Parathyroid adenoma (tissue), 2 donors: ENCODE measurements around the gene SLC16A14.

Experiments used
- H2AFZ ChIP-seq: fragments of 300-600 bp; sonication (generic); one replicate; pipeline ENCODE4 v1.7.0; 2017; ENCODE audit warnings: antibody characterized with exemption, mild to moderate bottlenecking
- H3K27ac ChIP-seq: fragments of 300-600 bp; sonication (generic); one replicate; pipeline ENCODE4 v1.7.0; 2017
- H3K27me3 ChIP-seq: fragments of 300-600 bp; sonication (generic); one replicate; pipeline ENCODE4 v1.7.0; 2017; ENCODE audit warnings: low read length; ENCODE audit not compliant: control insufficient read depth, insufficient read depth
- H3K36me3 ChIP-seq: fragments of 300-600 bp; sonication (generic); one replicate; pipeline ENCODE4 v1.7.0; 2017; ENCODE audit warnings: low read length; ENCODE audit not compliant: control insufficient read depth, insufficient read depth
- H3K4me1 ChIP-seq: fragments of 300-600 bp; sonication (generic); one replicate; pipeline ENCODE4 v1.7.0; 2017; ENCODE audit warnings: control low read depth
- H3K4me2 ChIP-seq: fragments of 300-600 bp; sonication (generic); one replicate; pipeline ENCODE4 v1.7.0; 2017; ENCODE audit warnings: low read length
- H3K4me3 ChIP-seq: fragments of 300-600 bp; sonication (generic); one replicate; pipeline ENCODE4 v1.7.0; 2017; ENCODE audit warnings: low read depth, low read length
- H3K79me2 ChIP-seq: fragments of 300-600 bp; sonication (generic); one replicate; pipeline ENCODE4 v1.7.0; 2017; ENCODE audit warnings: control low read depth
- H3K9ac ChIP-seq: fragments of 300-600 bp; sonication (generic); one replicate; pipeline ENCODE4 v1.7.0; 2017; ENCODE audit warnings: mild to moderate bottlenecking
- H3K9me3 ChIP-seq: fragments of 300-600 bp; sonication (generic); one replicate; pipeline ENCODE4 v1.7.0; 2017; ENCODE audit warnings: low read length; ENCODE audit not compliant: control insufficient read depth
- CTCF ChIP-seq: fragments of 300-600 bp; sonication (generic); IDR thresholded peaks from one replicate; pipeline ENCODE4 v1.7.0; 2017; ENCODE audit warnings: antibody characterized with exemption, mild to moderate bottlenecking
- donor health status: primary hyperparathyroidism.

Gene SLC16A14

GRCh38 chr2:230018153-230018552 is 50.6 kb downstream of the SLC16A14 start:
- Histone ChIP-seq H3K4me2 (no peak overlapping the region), H3K4me3 (no peak overlapping the region), H3K4me1 (no peaks in the 10 kb centered on the region), H3K36me3 (no peaks in the 10 kb centered on the region), H3K27me3 (no peaks in the 10 kb centered on the region), H3K9ac (no peak overlapping the region), H3K9me3 (no peaks in the 10 kb centered on the region), H3K79me2 (no peaks in the 10 kb centered on the region), H3K27ac (no peak overlapping the region), H2AFZ (no peak overlapping the region)
- no peak for TF ChIP-seq CTCF

GRCh38 chr2:230016844-230017243 is 51.9 kb downstream of the SLC16A14 start:
- Histone ChIP-seq H3K27me3 (no peaks in the 10 kb centered on the region), H3K79me2 (no peaks in the 10 kb centered on the region), H2AFZ (no peak overlapping the region), H3K4me3 (no peak overlapping the region), H3K4me2 (no peak overlapping the region), H3K9ac (no peak overlapping the region), H3K27ac (no peak overlapping the region), H3K4me1 (no peaks in the 10 kb centered on the region), H3K36me3 (no peaks in the 10 kb centered on the region), H3K9me3 (no peaks in the 10 kb centered on the region)
- TF ChIP-seq CTCF, result no peak

GRCh38 chr2:230012267-230012884 is 56.3 kb downstream of the SLC16A14 start:
- Histone ChIP-seq H3K4me2 (no peak overlapping the region), H3K9me3 (no peaks in the 10 kb centered on the region), H3K4me1 (peaks cover 9% of the 10 kb centered on the region), H3K79me2 (no peaks in the 10 kb centered on the region), H2AFZ (no peak overlapping the region), H3K4me3 (no peak overlapping the region), H3K36me3 (no peaks in the 10 kb centered on the region), H3K27me3 (no peaks in the 10 kb centered on the region), H3K27ac (no peak overlapping the region), H3K9ac (no peak overlapping the region)
- TF ChIP-seq CTCF, result no peak

GRCh38 chr2:230011617-230012016 is 57.1 kb downstream of the SLC16A14 start:
- H3K9me3 ChIP-seq, result no peaks in the 10 kb centered on the region
- no peak overlapping the region for H3K4me3 ChIP-seq
- no peaks in the 10 kb centered on the region for H3K27me3 ChIP-seq
- H3K36me3 ChIP-seq, result no peaks in the 10 kb centered on the region
- no peak overlapping the region for H3K9ac ChIP-seq
- H3K79me2 ChIP-seq, result no peaks in the 10 kb centered on the region
- H3K27ac ChIP-seq, result no peak overlapping the region
- no peak overlapping the region for H2AFZ ChIP-seq
- TF ChIP-seq CTCF, result no peak
- no peak overlapping the region for H3K4me2 ChIP-seq
- peaks cover 9% of the 10 kb centered on the region for H3K4me1 ChIP-seq

- Histone ChIP-seq H3K27me3 (no peaks in the 10 kb centered on the region), H3K9me3 (no peaks in the 10 kb centered on the region), H3K4me3 (no peak overlapping the region), H3K4me1 (peaks cover 9% of the 10 kb centered on the region), H3K9ac (no peak overlapping the region), H2AFZ (no peak overlapping the region), H3K36me3 (no peaks in the 10 kb centered on the region), H3K27ac (no peak overlapping the region), H3K79me2 (no peaks in the 10 kb centered on the region), H3K4me2 (no peak overlapping the region)
- no peak for TF ChIP-seq CTCF
Observed at GRCh38 chr2:230010501-230010900, 58.2 kb downstream of the SLC16A14 start.
